Choroid plexus epithelial cell (primary cell): ENCODE measurements around the gene SLC6A6.

Source experiments
- DNase-seq: peaks from one replicate; pipeline ENCODE4 v3.0.0-alpha.2; 2010; ENCODE audit warnings: low read depth
- H3K4me3 ChIP-seq: 2 replicates; pipeline ENCODE4 v1.5.1; 2011; ENCODE audit warnings: low read depth, mild to moderate bottlenecking, control low read depth, low read length, moderate library complexity
- TF ChIP-seq, protein P1 (sequence below): conservative IDR thresholded peaks from 2 replicates; pipeline ENCODE4 v1.5.1; 2011; ENCODE audit warnings: low read depth, mild to moderate bottlenecking, control low read depth, inconsistent platforms, low read length, moderate library complexity

Gene SLC6A6

DNA sequence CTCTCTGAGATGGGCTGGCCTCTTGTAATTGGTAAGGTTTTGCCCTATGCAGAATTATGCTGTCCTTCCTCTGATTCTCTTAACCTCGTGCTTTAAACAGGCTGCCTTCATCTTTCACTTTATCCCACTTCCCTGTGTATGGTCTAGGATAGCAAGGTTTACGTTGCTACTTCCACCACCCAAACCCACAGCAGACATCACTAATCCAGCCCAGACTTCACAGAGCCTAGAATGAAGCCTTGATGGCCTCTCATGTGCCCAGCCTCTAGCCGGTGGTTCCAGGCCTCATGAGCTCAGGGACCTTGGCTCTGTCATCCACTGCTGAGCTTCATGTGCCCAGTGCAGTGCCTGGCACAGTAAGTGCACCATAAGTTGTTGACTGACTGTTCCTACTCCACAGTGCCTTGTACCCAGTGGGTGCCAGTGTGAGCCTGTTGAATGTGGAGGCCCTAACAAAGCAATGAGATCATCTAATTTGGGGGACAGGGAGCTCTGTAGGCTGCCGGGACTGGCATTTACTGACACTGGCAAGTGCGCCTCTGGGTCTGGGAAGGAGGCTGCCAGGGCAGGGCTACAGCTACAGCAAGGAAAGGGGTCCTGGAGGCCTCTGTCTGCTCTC lies 12.5 kb downstream of the SLC6A6 start:
- no peak overlapping the region for H3K4me3 ChIP-seq
- no peak for DNase-seq
- TF ChIP-seq, protein P1, sequence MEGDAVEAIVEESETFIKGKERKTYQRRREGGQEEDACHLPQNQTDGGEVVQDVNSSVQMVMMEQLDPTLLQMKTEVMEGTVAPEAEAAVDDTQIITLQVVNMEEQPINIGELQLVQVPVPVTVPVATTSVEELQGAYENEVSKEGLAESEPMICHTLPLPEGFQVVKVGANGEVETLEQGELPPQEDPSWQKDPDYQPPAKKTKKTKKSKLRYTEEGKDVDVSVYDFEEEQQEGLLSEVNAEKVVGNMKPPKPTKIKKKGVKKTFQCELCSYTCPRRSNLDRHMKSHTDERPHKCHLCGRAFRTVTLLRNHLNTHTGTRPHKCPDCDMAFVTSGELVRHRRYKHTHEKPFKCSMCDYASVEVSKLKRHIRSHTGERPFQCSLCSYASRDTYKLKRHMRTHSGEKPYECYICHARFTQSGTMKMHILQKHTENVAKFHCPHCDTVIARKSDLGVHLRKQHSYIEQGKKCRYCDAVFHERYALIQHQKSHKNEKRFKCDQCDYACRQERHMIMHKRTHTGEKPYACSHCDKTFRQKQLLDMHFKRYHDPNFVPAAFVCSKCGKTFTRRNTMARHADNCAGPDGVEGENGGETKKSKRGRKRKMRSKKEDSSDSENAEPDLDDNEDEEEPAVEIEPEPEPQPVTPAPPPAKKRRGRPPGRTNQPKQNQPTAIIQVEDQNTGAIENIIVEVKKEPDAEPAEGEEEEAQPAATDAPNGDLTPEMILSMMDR = no peak

DNA sequence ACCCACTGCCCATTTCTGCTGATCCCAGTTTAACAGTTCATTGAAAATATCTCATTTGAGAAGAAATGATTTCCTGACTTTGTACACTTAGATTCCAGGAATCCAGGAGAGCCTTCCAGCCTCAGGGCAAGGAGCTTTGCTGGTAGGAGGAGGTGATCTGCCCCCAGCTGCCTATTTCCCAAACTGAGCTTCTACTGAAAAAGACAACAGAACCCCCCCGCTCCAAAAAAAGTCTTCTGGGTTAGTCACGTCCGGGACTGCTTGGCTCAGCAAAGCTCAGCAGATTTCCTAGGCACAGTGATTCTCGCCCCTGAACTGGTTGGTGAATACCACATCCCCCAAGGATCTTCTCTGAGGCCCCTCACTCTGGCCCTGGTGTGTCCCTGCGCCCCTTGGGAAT lies 13.1 kb downstream of the SLC6A6 start:
- TF ChIP-seq, protein P1 = no peak
- no peak for DNase-seq
- no peak overlapping the region for H3K4me3 ChIP-seq

DNA sequence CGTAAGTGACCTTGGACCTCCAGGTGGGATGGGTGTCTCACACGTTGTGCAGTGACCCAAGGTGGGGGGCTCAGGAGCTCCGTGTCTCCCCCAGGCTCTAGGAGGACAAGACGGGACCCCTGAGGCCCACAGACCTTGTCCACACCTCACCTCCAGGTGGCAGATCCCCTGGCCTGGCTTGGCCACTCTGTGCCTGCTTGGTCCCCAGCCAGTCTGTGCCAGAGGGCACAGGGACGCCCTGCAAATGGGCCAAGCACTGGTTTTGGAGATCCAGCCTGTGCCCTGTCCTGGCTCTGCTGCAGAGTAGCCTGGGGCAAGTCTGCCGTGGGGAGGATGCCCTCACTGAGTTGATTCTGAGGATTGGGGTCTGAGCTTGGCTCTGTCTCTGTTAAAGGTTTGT lies 14.0 kb downstream of the SLC6A6 start:
- TF ChIP-seq, protein P1 = no peak
- DNase-seq = no peak
- no peak overlapping the region for H3K4me3 ChIP-seq

DNA sequence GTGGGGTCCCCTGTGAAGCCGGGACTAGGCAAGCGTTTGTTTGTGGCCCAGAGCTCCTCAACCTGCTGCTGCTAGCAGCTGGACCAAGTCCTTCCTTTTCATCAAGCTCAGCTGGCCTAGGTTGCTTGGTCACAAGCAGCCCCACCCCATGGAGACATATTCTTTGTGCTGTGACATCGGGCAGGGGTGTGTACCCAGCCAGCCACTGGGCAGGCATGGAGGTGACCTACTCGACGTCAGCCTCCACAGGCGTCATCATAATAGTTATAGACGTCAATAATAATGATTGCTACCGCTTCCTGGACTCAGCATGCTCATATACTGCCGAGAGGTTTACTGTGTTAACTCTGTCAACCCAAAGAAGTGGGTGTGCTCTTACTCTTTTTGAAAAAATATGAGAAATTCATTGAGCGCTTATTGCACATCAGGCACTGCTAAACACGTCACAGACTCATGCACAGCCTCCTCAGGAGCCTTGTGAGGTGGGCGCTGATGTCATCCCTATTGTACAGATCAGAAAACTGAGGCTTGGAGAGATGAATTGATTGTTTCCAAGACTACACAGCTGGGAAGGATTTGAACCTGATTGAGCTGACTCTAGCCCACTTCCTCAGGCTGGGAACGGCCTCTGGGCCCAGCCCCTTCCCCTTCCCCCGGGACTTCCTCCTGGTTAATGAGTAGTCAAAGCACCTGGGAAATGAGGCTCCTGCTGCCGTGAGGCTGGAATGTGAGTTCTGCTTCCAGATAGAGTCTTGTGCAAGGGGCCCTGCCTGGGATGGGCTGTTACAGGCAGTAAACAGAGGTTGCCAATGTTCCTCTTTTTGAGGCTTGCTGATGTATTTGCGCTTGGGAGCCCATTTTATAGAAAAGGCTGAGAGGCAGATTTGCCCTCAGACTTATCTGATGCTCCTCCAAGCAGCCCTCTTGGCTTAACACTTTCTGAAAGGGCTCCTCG lies 16.2 kb downstream of the SLC6A6 start:
- no peak for DNase-seq
- H3K4me3 ChIP-seq = no peak overlapping the region
- TF ChIP-seq, protein P1 = no peak

DNA sequence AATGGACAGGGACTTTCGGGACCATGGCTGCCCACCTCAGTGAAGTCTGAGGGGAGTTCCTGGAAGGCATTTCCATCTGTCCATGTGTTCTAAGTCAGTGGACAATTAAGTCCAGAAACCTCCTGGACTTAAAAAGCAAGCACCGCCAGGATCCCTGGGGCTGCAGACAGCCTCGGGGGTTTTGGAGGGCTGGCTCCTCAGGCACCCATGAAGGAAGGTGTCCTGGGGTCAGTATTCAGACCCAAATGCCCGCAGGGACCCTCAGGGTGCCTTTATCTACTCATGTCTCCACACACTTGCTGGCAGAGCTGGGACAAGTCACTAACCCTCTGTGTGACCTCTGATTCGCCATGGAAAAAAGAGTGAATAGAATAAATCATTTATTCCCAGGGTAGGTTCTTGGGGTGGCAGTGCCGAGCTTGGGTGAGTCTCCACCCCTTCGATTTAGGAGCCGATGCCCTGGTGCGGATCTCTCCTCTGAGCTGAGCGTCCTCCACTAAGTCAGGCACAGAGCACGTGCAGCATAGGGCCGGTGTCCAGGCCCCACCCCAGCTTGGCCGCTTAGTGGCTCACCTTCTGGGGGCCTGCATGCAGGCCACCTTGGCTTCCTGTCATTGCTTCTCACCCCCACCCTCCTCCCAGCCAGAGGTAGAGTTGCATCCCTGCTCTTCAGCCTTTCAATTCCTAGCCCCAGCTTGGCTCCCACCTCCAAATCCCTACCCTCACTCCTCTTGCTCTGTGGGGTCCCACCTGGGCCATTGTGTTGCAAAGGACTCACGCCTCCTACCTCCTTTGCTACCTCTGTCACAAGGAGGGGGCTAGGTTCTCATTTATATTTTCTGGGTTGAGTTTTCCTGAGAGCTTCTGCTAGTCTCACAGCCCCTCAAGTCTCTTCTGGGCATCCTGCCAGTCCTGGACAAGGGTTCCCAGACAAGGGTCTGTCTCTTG lies 19.9 kb downstream of the SLC6A6 start:
- TF ChIP-seq, protein P1 = no peak
- DNase-seq = no peak
- H3K4me3 ChIP-seq = no peak overlapping the region

DNA sequence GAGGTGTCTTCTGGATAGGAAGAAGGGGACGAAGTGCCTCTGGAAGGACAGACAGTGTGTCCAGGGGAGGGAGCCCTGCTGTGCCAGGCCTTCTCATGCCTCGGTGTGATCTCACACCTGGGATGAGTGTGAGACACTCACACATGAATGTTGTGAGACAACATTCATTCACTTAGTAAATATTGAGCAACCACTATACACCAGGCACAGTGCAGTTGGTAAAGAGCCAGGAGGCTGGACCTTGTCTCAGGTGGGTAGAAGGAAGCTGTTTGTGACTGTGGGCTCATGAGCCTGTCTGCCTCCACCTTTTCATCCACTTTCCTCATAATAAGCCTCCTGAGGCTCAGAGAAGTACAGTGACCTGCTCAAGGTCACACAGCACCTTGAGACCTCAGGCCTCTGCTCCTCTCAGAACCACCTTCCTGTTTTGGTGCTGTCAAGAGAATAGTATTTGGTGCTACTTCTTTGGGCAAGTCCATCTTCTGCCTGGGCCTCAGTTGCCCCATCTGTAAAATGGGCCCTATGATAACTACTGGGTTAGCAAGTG lies 20.9 kb downstream of the SLC6A6 start:
- H3K4me3 ChIP-seq = no peak overlapping the region
- TF ChIP-seq, protein P1 = no peak
- no peak for DNase-seq
